Measurements from ENCODE around the gene GLIS2.

DNA sequence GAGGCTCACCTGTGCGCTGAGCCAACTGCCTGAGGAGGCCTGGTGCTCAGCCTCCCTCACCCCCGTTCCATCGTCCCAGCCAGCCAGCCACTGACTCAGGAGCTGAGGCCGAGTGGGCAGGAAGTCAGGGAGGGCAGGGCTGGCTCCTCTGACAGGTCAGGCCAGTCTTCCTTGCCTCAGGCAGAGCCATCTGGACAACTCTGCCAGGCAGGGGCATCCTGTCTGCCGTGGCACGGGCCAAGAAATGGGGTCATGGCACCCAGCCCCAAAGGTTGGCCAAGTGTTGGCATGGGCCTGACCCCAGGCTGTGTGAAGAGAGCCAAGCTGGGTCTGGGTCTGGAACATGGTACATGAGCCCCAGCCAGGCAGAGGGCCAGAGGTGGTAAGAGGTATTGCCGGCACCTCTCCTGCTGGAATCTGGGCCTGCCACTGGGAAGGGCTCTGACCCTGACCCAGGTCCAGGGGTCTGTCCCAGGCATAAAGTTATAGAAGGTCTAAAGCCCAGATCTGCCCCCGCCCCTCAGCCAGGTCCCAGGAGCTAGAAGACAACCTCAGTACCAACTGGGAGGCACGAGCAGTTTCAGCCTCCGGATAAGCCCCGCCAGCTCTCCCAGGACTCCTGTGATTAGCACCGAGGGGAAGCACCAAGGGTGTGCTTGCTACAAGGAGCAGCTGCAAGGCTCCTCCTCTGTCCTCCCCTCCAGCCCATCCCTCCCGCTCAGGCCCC lies 53.3 kb downstream of the GLIS2 start:
- TF ChIP-seq CHD4 (IDR thresholded peaks at IDR 0.05), result no peak
- TF ChIP-seq ETV6 (conservative IDR thresholded peaks at IDR 0.05 in 1 of 2, IDR thresholded peaks at IDR 0.05 in 1 of 2; ENCODE audit: borderline replicate concordance in 1 of 2, low read depth in 1 of 2), result no peak
- TF ChIP-seq CHD1 (IDR thresholded peaks at IDR 0.05; ENCODE audit: low read depth, low read length), result no peak
- TF ChIP-seq HCFC1 (IDR thresholded peaks at IDR 0.05; ENCODE audit: low read length), result no peak
- TF ChIP-seq, protein P1, sequence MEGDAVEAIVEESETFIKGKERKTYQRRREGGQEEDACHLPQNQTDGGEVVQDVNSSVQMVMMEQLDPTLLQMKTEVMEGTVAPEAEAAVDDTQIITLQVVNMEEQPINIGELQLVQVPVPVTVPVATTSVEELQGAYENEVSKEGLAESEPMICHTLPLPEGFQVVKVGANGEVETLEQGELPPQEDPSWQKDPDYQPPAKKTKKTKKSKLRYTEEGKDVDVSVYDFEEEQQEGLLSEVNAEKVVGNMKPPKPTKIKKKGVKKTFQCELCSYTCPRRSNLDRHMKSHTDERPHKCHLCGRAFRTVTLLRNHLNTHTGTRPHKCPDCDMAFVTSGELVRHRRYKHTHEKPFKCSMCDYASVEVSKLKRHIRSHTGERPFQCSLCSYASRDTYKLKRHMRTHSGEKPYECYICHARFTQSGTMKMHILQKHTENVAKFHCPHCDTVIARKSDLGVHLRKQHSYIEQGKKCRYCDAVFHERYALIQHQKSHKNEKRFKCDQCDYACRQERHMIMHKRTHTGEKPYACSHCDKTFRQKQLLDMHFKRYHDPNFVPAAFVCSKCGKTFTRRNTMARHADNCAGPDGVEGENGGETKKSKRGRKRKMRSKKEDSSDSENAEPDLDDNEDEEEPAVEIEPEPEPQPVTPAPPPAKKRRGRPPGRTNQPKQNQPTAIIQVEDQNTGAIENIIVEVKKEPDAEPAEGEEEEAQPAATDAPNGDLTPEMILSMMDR (IDR thresholded peaks at IDR 0.05 in 2 of 3, conservative IDR thresholded peaks at IDR 0.05 in 1 of 3; ENCODE audit: control insufficient read depth in 2 of 3, extremely low read depth in 1 of 3, insufficient read depth in 1 of 3, low read depth in 3 of 3, low read length in 3 of 3), result no peak
- TF ChIP-seq LARP7 (IDR thresholded peaks at IDR 0.05), result no peak
- no peak for TF ChIP-seq RAD21 (IDR thresholded peaks at IDR 0.05; ENCODE audit: insufficient read depth, low read depth, low read length)
- TF ChIP-seq EP300 (IDR thresholded peaks at IDR 0.05; ENCODE audit: borderline replicate concordance in 1 of 2, control insufficient read depth in 1 of 2, low read depth in 2 of 2, low read length in 2 of 2), result no peak
- no peak for TF ChIP-seq POLR2A (IDR thresholded peaks at IDR 0.05; ENCODE audit: low read depth, low read length)
- TF ChIP-seq NFYB (IDR thresholded peaks at IDR 0.05; ENCODE audit: insufficient read depth, low read depth, low read length), result no peak
- TF ChIP-seq JUND (IDR thresholded peaks at IDR 0.05; ENCODE audit: low read depth, low read length), result no peak
- TF ChIP-seq, protein P2, sequence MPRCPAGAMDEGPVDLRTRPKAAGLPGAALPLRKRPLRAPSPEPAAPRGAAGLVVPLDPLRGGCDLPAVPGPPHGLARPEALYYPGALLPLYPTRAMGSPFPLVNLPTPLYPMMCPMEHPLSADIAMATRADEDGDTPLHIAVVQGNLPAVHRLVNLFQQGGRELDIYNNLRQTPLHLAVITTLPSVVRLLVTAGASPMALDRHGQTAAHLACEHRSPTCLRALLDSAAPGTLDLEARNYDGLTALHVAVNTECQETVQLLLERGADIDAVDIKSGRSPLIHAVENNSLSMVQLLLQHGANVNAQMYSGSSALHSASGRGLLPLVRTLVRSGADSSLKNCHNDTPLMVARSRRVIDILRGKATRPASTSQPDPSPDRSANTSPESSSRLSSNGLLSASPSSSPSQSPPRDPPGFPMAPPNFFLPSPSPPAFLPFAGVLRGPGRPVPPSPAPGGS (IDR thresholded peaks at IDR 0.05; ENCODE audit: borderline replicate concordance, insufficient read depth, low read depth, low read length, poor library complexity, severe bottlenecking), result no peak
- TF ChIP-seq, protein P3, sequence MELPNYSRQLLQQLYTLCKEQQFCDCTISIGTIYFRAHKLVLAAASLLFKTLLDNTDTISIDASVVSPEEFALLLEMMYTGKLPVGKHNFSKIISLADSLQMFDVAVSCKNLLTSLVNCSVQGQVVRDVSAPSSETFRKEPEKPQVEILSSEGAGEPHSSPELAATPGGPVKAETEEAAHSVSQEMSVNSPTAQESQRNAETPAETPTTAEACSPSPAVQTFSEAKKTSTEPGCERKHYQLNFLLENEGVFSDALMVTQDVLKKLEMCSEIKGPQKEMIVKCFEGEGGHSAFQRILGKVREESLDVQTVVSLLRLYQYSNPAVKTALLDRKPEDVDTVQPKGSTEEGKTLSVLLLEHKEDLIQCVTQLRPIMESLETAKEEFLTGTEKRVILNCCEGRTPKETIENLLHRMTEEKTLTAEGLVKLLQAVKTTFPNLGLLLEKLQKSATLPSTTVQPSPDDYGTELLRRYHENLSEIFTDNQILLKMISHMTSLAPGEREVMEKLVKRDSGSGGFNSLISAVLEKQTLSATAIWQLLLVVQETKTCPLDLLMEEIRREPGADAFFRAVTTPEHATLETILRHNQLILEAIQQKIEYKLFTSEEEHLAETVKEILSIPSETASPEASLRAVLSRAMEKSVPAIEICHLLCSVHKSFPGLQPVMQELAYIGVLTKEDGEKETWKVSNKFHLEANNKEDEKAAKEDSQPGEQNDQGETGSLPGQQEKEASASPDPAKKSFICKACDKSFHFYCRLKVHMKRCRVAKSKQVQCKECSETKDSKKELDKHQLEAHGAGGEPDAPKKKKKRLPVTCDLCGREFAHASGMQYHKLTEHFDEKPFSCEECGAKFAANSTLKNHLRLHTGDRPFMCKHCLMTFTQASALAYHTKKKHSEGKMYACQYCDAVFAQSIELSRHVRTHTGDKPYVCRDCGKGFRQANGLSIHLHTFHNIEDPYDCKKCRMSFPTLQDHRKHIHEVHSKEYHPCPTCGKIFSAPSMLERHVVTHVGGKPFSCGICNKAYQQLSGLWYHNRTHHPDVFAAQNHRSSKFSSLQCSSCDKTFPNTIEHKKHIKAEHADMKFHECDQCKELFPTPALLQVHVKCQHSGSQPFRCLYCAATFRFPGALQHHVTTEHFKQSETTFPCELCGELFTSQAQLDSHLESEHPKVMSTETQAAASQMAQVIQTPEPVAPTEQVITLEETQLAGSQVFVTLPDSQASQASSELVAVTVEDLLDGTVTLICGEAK (IDR thresholded peaks at IDR 0.05; ENCODE audit: borderline replicate concordance), result no peak
